Ectodermal cell (in vitro differentiated cells): ENCODE measurements around the gene PLD5.

Experiments
- H3K27ac ChIP-seq: 2 replicates; pipeline ENCODE4 v1.7.0; 2013; ENCODE audit warnings: mild to moderate bottlenecking, low read depth, low read length; ENCODE audit not compliant: insufficient read depth, poor library complexity, severe bottlenecking
- H3K27me3 ChIP-seq: 2 replicates; pipeline ENCODE4 v1.7.0; 2013; ENCODE audit warnings: mild to moderate bottlenecking, low read length; ENCODE audit not compliant: insufficient read depth, control insufficient read depth, poor library complexity, severe bottlenecking
- H3K36me3 ChIP-seq: one replicate; pipeline ENCODE4 v1.7.0; 2013; ENCODE audit warnings: low read length; ENCODE audit not compliant: control insufficient read depth, insufficient read depth
- H3K4me1 ChIP-seq: one replicate; pipeline ENCODE4 v1.7.0; 2013; ENCODE audit warnings: low read length; ENCODE audit not compliant: control insufficient read depth, insufficient read depth
- H3K4me3 ChIP-seq: 2 replicates; pipeline ENCODE4 v1.7.0; 2013; ENCODE audit warnings: low read depth, low read length, control low read depth; ENCODE audit not compliant: insufficient read depth
- H3K9me3 ChIP-seq: 2 replicates; pipeline ENCODE4 v1.7.0; 2013; ENCODE audit warnings: mild to moderate bottlenecking, low read length, moderate library complexity; ENCODE audit not compliant: control insufficient read depth
- WGBS, 2 experiments: methylation state at CpG; one replicate each; pipeline ENCODE4 v1.1.7; 2013; ENCODE audit warnings: missing lambda C conversion rate in 2 of 2; 5-methylcytosine and 5-hydroxymethylcytosine counted together

Gene PLD5

GRCh38 chr1:242206994-242207393 is 317.5 kb downstream of the PLD5 start:
- Histone ChIP-seq H3K4me1 (peaks cover 35% of the 10 kb centered on the region), H3K27ac (no peak overlapping the region), H3K27me3 (no peaks in the 10 kb centered on the region), H3K36me3 (no peaks in the 10 kb centered on the region), H3K9me3 (no peaks in the 10 kb centered on the region), H3K4me3 (no peak overlapping the region)
- 97 to 98% methylated on average over 4 of the region's 4 CpGs for WGBS, 2 experiments

DNA sequence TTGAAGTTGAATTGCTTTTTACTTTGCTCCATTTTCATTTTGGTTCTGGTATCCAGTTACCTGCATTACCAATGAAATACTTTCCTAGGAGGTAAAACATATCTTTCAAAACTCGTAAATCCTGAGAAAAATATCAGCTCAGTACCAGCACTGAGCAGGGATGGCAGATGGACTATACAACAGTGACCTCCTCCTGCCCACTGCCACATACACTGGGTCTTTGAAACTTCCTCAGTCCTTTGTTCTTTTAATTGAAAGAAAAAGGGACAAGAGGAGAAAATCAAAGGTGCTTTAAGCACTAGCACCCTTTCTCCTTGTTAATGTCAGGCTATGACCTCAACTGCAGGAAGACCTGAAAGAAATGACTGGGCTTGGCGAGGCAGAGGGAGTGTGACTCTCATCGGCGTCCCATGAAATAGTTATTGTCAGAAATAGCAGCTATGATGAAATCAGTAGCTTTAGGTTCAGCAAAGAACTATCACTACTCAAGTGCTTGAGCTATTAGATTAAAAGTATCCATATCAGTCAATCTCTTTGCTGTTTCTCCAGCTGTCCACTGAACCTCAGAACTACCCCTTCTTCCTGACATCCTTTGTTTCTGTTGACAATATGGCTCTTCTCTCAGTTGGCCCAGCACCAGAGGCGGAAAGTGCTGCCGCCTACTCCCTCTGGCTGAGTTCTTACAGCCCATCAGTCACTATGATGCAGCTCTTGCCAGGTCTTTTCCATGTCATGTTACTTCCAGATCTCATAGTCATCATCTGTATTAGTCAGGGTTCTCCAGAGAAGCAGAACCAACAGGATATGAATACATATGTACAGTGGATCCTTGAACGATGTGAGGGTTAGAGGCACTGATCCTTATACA is 318.6 kb downstream of the PLD5 start:
- Histone ChIP-seq H3K27ac (no peak overlapping the region), H3K36me3 (no peaks in the 10 kb centered on the region), H3K9me3 (no peaks in the 10 kb centered on the region), H3K4me1 (peaks cover 24% of the 10 kb centered on the region), H3K27me3 (no peaks in the 10 kb centered on the region), H3K4me3 (no peak overlapping the region)
- WGBS, 2 experiments = 73 to 79% methylated on average over 7 of the region's 7 CpGs

GRCh38 chr1:242203262-242203661 is 321.2 kb downstream of the PLD5 start:
- WGBS, 2 experiments = 90 to 91% methylated on average over 6 of the region's 6 CpGs
- Histone ChIP-seq H3K27me3 (no peaks in the 10 kb centered on the region), H3K27ac (no peak overlapping the region), H3K4me1 (peaks cover 9% of the 10 kb centered on the region), H3K36me3 (no peaks in the 10 kb centered on the region), H3K4me3 (no peak overlapping the region), H3K9me3 (no peaks in the 10 kb centered on the region)

DNA sequence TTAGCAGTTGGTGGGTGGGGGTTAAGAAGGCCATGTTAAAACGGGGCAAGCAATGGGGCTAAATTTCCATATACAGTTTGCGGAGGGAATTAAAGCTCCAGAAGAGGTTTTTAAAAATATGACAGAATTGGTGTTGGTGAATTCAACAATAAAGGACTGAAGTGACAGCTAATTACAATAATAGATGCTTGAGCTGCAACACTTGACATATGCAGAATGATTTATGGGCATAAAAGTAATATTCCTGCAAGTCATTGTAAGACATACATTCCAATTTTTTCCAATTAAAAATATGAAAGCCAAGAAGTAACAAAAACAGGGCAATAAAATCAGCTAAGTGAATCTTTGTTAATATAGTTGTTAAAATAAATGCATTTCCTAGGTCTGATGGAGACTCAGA is 323.4 kb downstream of the PLD5 start:
- Histone ChIP-seq H3K27ac (no peak overlapping the region), H3K9me3 (no peaks in the 10 kb centered on the region), H3K4me1 (peaks cover 5% of the 10 kb centered on the region), H3K4me3 (no peak overlapping the region), H3K36me3 (no peaks in the 10 kb centered on the region), H3K27me3 (no peaks in the 10 kb centered on the region)
- 90% methylated on average over 2 of the region's 2 CpGs for WGBS, 2 experiments

DNA sequence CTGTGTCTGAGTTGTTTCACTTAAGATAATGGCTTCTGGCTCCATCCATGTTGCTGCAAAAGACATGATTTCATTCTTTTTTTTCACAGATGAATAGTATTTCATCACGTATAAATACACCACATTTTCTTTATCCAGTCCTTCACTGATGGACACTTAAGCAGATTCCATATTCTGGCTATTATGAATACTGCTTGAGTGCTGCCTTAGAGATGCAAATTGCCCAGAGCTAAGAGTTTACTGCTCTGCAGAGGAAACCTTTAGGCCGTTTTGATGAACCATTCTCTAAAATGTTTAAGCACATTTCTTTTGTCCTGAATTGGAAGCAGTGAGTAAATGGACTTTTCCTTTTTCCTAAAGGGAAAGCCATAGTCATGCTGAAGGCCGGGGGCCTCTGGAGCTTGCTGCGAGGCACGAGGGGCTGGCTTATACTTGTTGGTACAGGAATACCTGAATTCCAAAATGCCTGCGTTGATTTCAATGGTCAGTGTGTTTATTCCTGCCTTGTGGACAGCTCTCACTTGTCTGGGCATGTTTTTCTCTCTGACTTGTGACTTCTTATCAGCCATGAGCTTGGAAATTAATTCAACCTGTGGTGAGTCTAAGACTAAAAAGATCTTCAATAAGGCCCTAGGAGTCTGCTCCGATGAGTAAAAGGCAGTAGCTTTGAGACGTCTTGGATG is 324.6 kb downstream of the PLD5 start:
- no peaks in the 10 kb centered on the region for H3K27me3 ChIP-seq

DNA sequence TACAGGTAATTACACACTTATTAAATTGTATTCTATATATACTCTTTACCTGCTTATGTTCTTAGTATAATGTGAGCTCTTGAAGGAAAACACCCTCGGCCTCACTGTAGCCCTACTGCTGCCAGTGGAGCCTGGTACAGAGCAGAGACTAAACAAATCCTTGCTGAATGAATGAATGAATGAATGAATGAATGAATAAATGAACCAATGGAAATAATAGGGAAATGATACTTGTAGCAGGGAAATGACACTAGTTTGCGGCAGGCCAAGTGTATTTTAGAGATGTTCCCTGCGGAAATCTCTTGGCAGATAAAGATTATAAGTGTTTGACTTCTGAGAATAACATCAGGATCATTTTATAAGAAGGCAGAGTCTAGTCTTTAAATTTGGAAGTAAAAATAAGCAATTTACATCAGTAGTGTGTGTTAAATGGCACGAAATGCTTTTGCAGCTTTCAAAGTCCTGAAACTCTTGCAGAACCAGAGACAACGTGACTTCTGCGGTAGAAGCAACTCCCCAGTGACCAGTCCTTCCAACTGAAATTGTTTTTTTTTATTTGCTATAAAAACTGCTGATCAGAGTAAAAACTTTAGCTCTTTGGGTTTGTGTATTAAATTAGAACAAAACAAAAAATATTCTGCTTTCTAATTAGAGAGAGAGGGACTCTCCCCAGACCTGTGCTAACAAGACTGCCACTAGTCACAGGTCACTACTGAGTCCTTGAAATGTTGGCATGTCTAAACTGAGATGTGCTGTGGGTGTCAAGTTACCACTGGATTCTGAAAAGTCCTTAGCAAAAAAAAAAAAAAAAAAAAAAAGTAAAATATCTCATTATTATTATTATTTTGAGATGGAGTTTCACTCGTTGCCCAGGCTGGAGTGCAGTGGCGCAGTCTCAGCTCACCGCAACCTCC is 326.3 kb downstream of the PLD5 start:
- no peaks in the 10 kb centered on the region for H3K36me3 ChIP-seq
- no peaks in the 10 kb centered on the region for H3K4me1 ChIP-seq
- no peak overlapping the region for H3K27ac ChIP-seq
- WGBS, 2 experiments = 94 to 98% methylated on average over 9 of the region's 9 CpGs
- no peaks in the 10 kb centered on the region for H3K9me3 ChIP-seq
- H3K27me3 ChIP-seq = no peaks in the 10 kb centered on the region
- H3K4me3 ChIP-seq = no peak overlapping the region

More for the DNA sequence above, 324.6 kb downstream of the PLD5 start:
- Histone ChIP-seq H3K36me3 (no peaks in the 10 kb centered on the region), H3K9me3 (no peaks in the 10 kb centered on the region), H3K27ac (no peak overlapping the region), H3K4me1 (no peaks in the 10 kb centered on the region), H3K4me3 (no peak overlapping the region)
- WGBS, 2 experiments = 92 to 94% methylated on average over 8 of the region's 8 CpGs

DNA sequence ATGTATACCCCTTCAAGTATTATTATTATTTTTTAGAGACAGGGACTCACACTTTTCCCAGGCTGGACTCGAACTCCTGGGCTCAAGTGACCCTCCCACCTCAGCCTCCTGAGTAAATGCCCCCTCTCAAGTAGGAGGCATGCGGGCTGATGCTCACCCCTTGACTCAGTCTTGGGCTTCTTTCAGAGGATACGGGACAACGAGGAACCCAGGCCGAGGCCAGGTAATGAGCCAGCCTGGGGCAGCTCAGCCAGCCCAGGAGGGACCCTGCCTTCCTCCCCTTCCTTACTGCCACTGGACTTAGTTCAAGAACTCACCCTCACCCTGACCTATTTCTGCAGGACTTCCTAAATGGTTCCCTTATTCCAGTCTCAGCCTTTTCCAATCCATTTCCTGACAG is 327.6 kb downstream of the PLD5 start:
- WGBS, 2 experiments = 92 to 95% methylated on average over 5 of the region's 5 CpGs
- no peaks in the 10 kb centered on the region for H3K4me1 ChIP-seq

DNA sequence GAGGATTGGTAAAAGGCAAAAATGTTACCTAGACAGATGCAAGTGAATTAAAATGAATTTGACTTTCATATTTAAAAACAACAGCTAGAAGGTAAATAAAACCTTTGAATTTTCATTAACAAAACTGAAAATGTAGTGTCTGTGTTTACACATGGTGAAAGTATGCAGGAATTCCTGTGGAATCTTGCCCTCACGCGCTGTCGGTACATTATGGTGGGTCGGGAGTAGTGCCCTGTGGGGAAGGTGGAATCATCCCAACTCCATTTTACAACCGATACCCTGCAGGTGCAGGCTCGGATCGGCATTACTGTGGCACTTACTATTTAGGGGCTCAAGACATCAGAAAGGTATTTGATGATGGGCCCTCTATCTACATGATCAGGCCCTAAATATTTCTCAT is 328.4 kb downstream of the PLD5 start:
- H3K4me1 ChIP-seq = no peaks in the 10 kb centered on the region
- no peaks in the 10 kb centered on the region for H3K27me3 ChIP-seq
- no peak overlapping the region for H3K27ac ChIP-seq
- WGBS, 2 experiments = 89 to 92% methylated on average over 7 of the region's 7 CpGs
- no peaks in the 10 kb centered on the region for H3K9me3 ChIP-seq
- H3K4me3 ChIP-seq = no peak overlapping the region
- no peaks in the 10 kb centered on the region for H3K36me3 ChIP-seq

More for the DNA sequence above, 327.6 kb downstream of the PLD5 start:
- Histone ChIP-seq H3K4me3 (no peak overlapping the region), H3K27ac (no peak overlapping the region), H3K27me3 (no peaks in the 10 kb centered on the region), H3K9me3 (no peaks in the 10 kb centered on the region), H3K36me3 (no peaks in the 10 kb centered on the region)

DNA sequence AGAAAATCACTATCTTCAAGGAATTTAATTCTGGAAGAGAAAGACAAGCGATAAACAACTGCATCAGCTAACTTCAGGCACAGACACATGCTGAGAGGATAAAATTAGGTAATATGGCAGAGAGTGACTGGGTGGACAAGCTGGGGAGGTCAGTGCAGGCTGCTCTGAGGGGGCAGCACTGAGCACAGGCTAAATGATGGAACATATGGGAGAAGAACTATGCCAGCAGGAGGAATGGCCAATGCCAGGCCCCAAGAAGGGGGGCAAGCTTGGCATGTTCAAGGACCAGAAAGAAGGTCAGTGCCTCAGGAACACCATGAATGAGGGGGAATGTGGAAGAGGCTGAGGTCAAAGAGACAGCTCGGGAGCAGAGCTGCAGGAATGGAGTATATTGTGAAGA is 334.9 kb downstream of the PLD5 start:
- Histone ChIP-seq H3K9me3 (no peaks in the 10 kb centered on the region), H3K4me1 (peaks cover 6% of the 10 kb centered on the region), H3K27ac (no peak overlapping the region), H3K36me3 (no peaks in the 10 kb centered on the region), H3K4me3 (no peak overlapping the region), H3K27me3 (no peaks in the 10 kb centered on the region)
- WGBS, 2 experiments = 95 to 96% methylated on average over 2 of the region's 2 CpGs

GRCh38 chr1:242187816-242188215 is 336.7 kb downstream of the PLD5 start:
- WGBS, 2 experiments = 95 to 96% methylated on average over 5 of the region's 5 CpGs
- no peak overlapping the region for H3K4me3 ChIP-seq
- H3K27me3 ChIP-seq = no peaks in the 10 kb centered on the region
- H3K9me3 ChIP-seq = no peaks in the 10 kb centered on the region
- H3K4me1 ChIP-seq = peaks cover 6% of the 10 kb centered on the region
- no peak overlapping the region for H3K27ac ChIP-seq
- no peaks in the 10 kb centered on the region for H3K36me3 ChIP-seq
